GM19467 (cell line): Measurements from ENCODE around the gene TRIM9.
"Not testable (repeated sequence)": the region's sequence is repeated elsewhere in the genome, so short reads cannot be mapped to it uniquely, and the experiment has no call there.

Source experiments
- ATAC-seq: cut with Tn5 transposase; IDR thresholded peaks from one replicate; pipeline ENCODE4 v1.9.1; 2021; ENCODE audit warnings: mild to moderate bottlenecking, moderate library complexity; ENCODE audit not compliant: unreplicated experiment

The TRIM9 gene

DNA sequence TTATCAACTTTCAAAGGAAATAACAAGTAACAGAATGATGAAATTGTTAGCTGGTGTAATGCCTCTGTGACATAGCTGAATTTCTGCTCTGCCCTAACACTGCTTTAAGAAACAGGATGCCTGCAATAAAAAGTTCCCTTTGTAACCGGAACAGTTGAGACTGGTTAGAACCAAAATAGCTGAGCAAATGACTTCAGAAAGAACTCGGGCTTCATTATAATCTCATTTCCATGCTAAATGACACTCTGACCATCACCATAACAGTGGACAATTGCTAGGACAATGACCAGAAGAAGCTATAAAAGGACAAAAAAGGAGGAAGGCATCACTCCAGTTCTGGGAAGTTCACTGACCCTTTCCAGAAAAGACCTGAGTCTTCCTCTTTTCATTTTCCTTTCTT, 127.1 kb downstream of the TRIM9 start:
- no peak for ATAC-seq

- no peak for ATAC-seq
These were observed 127.8 kb downstream of the TRIM9 start for GRCh38 chr14:50967103-50967502.

DNA sequence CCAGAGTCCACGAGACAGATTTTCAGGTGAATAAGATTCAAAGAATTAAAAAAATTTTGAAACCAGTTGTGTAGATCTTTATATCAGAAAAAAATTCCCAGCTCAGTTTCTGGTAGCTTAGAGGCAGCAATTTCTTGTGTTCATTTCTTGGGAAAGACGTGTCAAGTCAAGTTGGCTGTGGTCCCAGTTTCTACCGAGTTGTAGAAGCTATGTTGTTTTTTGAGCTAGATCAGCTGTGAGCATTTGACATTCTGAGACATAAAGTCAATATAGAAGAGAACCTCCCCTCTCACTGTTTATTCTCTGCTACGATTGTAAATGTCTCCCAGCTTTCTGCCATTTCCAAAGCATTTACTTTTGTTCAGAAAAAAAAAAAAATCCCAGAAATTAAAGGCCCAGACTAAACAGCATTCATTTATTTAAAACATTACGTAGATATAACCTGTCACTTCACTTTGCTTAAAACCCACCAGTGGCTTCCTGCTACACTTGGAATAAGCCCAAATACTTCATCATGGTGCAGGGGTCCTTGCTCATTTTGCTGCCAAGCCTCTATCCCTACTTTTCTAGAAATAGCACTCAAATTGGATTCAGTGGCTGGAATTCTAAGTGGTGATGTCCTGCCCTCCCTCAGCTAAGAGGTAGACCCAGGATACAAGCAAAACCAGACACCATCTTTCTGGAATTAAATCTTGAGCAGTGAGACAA, 130.1 kb downstream of the TRIM9 start:
- ATAC-seq = no peak

DNA sequence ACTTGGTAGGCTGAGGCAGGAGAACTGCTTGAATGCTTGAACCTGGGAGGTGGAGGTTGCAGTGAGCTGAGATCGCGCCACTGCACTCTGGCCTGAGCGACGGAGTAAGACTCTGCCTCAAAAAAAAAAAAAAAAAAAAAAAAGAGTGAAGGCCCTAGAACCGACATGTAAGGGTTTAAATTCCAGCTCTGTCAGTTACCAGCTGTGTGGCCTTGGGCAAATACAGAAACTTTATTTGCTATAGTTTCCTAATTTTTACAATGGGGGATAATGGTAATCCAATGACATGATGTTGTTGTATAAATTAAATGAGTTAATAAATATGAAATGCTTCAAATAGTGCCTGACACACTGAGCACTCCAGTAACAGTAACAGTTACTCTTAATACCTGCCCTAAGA, 131.0 kb downstream of the TRIM9 start:
- ATAC-seq = no peak

DNA sequence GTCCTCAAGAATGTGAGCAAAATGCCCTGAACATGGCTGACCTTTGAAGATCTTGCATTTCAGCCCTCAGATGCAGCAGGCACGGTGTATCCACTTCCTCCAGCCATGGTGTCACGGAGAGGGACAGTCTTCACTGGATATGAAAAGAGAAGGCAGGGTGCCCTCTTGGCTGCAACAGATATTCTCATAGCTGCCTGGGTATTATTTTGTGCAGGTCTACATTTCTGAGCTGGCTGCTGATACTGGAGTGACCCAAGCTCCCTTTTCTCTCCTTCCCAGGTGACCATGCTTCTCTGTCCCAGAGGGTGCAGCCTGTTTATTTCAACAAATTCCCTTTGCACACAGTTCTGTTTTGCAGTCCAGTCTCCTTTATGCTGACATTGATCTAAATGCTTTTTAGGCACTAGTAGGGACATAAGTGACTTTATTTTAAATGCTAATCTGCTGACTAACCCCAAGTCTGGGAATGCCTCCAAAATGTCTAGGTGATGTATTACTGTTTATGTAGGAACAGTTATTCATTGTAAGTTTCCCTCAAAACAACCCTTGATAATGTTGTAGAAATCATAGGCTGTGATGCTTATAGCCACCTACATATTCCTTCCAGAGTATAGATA, 133.2 kb downstream of the TRIM9 start:
- no peak for ATAC-seq

GRCh38 chr14:50957296-50957695, 137.6 kb downstream of the TRIM9 start:
- ATAC-seq = no peak

DNA sequence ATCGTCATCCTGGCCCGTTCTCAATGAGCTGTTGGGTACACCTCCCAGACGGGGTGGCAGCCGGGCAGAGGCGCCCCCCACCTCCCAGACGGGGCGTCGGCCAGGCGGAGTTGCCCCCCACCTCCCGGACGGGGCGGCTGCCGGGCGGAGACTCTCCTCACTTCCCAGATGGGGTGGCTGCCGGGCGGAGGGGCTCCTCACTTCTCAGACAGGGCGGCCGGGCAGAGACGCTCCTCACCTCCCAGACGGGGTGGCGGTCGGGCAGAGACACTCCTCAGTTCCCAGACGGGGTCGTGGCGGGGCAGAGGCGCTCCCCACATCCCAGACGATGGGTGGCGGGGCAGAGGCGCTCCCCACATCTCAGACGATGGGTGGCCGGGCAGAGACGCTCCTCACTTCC, 138.5 kb downstream of the TRIM9 start:
- ATAC-seq = not testable (repeated sequence)

- no peak for ATAC-seq
These were observed 139.4 kb downstream of the TRIM9 start for GRCh38 chr14:50955373-50956043.

DNA sequence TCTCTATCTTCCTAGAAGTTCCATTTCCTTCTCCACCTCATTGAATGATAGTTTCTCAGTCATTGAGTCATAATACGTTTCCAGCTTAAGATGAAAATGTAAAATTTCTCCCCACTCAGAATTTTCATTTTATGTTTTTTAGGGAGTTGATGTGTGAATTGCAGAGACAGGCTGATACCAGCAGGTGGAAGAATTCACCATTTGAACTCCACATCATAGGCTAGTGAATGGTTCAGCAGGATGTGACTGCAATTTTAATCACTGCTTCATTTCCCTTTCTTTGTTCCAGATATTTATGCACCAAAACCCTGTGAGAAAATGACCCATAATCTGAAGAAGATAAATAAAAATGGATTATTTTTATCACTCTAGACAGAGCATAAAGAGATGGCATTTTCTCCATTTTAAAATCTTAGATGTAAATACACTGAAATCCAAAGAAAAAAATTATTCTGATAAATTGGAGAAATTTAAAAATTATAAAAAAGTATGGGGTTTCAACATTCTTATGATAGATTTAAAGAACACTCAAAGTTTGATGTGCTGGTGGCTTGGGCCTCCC, 140.0 kb downstream of the TRIM9 start:
- ATAC-seq = no peak

- ATAC-seq = no peak
These were observed 141.4 kb downstream of the TRIM9 start for GRCh38 chr14:50953502-50953901.

GRCh38 chr14:50951032-50951431, 143.9 kb downstream of the TRIM9 start:
- ATAC-seq = no peak

DNA sequence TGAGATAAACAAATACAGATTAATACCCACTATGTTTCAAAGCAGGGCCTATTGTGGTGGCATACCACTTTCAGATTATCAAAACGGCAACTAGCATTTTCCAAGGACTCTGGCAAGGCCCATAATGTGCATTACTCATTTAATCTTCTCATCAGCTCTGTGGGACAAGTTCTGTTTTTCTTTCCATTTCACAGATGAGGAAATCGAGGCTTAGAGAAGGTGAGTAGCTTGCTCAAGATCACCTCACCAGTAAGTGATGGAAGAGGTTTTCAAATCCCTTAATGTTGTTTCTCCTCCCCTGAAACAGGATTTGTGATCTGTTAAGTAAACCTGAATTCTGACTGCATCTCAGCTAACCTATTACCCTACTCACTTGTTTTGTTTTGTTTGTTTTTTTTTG, 146.7 kb downstream of the TRIM9 start:
- ATAC-seq = no peak

GRCh38 chr14:50947446-50947845, 147.5 kb downstream of the TRIM9 start:
- ATAC-seq = no peak

- no peak for ATAC-seq
These were observed 148.5 kb downstream of the TRIM9 start for GRCh38 chr14:50946234-50946935.

DNA sequence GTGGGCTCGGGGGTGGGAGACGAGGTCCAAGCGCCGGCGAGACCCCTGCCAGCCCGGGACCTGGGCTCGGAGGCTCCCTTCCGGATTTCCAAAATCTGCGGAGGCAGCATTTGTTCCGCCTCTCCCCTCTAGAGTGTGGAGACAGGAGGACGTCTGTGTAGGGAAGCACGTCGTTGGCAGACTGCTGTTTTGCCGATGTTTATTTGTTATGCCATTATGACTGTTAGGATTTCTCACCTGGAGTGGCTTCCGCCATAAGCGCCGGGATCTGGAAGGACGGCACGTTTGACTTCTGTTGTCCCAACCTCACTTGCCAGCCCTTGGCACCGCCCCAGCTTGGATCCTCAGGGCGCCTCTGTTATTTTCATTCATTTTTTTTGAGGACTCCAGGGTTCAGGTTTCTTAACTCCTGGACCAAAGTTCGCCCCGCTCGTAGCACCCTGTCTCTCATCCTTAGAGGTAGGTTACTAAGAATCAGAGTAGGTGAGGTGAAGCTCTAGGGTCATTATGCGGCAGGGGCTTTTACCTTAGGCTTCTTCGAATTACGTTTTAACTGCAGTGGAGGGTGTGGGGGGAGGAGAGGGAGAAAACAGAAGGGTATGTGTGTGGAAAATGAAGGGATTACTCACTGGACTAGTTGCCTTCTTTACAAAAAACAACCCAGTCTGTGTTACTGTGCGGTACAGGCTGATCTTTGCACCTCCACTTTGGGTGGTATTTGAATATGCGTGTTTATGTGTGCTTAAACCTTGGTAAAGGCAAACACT, 150.1 kb downstream of the TRIM9 start:
- ATAC-seq = no peak

DNA sequence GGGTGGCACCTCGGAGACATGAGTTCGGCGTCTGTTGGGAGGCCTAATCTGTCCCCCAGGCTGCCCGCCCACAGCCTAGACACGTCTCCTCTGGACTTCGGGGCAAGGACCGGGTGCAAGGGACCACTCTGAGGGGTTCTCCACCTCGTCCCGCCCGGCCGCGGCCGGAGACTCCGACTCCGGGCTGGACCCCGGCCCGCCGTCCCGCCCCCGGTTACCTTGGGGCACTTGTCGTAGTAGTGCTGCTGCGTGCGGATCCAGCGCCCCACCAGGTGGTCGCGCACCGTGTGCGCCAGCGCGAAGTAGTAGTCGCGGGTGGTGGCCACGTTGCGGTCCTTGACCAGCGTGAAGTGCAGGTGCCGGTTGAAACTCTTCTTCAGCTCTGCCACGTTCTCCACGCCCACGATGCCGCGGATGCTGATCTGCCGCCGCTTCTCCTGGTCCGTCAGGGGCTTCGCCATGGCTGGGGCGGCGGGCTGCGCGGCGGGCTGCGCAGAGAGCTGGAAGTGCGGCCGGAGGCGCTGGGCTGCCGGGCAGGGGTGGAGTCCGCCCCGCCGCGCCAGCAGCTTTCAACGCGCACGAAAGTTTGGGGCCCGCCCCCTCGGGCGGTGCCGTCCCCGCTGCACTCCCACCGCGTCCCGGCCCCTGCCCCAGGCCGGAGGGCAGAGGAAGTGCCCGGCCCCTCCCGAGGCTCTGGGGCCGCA, 150.8 kb downstream of the TRIM9 start, which contains the start of gene PYGL:
TSS of gene PYGL (minus strand) at position 541 of the 704 bp plus-strand sequence. CDS start at position 461, 80 bp downstream.
- peak; percentile 50 for ATAC-seq

- ATAC-seq = no peak
These were observed 151.5 kb downstream of the TRIM9 start for GRCh38 chr14:50943261-50943942.

DNA sequence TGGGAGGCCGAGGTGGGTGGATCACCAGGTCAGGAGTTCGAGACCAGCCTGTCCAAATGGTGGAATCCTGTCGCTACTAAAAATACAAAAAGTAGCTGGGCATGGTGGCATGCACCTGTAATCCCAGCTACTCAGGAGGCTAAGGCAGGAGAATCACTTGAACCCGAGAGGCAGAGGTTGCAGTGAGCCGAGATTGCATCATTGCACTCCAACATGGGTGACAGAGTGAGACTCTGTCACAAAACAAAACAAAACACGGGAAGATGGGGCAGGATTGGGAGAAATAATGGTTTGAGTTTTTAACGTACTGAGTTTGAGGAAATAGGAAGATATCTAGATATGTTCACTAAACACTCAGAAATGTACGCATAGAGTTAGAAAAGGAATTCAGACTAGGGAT, 153.3 kb downstream of the TRIM9 start:
- ATAC-seq = not testable (repeated sequence)

DNA sequence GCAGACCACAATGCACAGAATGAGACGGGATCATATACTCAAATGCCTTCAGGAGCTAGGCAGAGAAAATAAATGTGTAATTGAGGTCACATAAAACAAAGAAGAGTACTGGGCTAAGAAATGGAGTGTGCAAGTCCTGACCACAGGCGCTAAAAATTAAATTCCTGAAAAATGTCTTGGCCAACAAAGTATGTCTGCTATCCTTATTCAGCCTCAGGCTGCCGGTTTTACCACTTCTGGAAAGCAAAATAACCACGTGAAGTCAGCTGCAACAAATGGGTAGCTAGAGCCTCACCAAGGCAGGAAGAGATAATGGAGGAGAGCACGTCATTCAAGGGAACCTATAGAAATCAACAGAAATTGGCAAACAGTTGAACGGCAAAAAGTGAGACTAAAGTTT, 153.8 kb downstream of the TRIM9 start:
- ATAC-seq = no peak
